ENCODE results near the gene TMEM175.

DNA sequence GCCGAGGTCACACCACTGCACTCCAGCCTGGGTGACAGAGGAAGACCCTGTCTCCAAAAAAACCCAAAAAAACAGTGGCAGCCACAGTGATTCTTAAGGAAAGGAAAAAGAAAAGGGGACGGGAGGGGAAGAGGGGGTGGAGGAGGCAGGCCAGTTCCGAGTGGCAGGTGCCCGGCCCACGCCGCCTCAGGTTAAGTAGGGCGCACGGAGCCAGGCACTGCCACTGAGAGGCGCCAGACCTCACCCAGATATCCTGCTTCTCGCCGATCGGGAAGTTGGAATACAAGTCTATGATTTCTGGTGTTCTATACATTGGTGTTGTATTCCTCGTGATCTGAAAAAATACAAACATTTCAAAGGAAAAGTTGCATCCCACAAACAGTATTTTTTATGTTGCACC, 36.0 kb upstream of the TMEM175 start:
- TF ChIP-seq, protein P1, sequence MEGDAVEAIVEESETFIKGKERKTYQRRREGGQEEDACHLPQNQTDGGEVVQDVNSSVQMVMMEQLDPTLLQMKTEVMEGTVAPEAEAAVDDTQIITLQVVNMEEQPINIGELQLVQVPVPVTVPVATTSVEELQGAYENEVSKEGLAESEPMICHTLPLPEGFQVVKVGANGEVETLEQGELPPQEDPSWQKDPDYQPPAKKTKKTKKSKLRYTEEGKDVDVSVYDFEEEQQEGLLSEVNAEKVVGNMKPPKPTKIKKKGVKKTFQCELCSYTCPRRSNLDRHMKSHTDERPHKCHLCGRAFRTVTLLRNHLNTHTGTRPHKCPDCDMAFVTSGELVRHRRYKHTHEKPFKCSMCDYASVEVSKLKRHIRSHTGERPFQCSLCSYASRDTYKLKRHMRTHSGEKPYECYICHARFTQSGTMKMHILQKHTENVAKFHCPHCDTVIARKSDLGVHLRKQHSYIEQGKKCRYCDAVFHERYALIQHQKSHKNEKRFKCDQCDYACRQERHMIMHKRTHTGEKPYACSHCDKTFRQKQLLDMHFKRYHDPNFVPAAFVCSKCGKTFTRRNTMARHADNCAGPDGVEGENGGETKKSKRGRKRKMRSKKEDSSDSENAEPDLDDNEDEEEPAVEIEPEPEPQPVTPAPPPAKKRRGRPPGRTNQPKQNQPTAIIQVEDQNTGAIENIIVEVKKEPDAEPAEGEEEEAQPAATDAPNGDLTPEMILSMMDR (IDR thresholded peaks at IDR 0.05; ENCODE audit: low read depth, low read length) = peak; percentile 30
- TF ChIP-seq MYC (IDR thresholded peaks at IDR 0.05; ENCODE audit: low read depth, low read length) (no peak), POLR2A (IDR thresholded peaks at IDR 0.05; ENCODE audit: extremely low read depth, insufficient read length) (no peak)
- TF ChIP-seq, protein P2, sequence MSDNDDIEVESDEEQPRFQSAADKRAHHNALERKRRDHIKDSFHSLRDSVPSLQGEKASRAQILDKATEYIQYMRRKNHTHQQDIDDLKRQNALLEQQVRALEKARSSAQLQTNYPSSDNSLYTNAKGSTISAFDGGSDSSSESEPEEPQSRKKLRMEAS (IDR thresholded peaks at IDR 0.05; ENCODE audit: low read depth, low read length) = no peak
